LoVo (cell line): ENCODE data around the gene WDFY1.

Experiments
- DNase-seq: peaks from one replicate; pipeline ENCODE4 v3.0.0-alpha.2; 2016; ENCODE audit warnings: low spot score

WDFY1 gene

DNA sequence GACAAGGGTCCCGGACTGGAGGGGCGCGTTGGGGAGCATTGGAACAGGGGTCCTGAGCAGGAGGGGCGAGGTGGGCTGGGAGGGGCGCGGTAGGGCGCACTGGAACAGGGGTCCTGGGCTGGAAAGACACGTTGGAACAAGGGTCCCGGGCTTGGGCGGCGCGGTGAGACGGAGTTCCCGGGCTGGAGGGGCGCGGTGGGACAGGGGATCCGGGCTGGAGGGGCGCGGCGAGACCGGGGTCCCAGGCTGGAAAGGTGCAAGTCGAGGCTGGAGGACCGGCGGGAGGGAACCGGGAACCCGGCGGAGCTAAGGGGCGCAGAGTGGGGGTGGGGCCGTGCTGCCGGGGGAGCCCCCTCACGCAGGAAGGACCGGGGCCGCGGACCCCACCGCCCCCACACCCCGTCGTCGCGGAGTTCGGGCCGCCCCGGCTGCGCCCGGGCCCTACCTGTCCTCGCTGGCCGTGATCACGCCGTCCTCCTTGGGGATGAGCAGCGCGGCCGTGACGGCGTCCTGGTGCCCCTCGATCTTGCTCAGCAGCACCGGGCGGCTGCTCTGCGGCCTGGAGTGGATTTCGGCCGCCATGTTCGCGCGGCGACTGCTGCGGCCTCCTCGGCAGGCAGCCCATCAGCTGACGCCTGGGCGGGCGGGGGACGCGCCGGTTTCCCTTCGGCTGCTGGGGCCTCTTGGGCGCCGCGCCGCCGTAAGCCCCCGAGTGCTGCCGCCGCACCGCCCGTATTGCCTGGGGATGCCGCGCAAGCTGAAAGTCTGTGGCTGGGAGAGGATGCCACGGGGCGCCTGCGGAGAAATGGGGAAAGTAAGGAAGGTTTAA lies at the start of gene WDFY1:
WDFY1 (minus strand) TSS at position 633 of the 829 bp plus-strand sequence; CDS start at position 582, 51 bp downstream.
- DNase-seq = peak; percentile 88

GRCh38 chr2:223994562-223995162 lies 49.5 kb upstream of the WDFY1 start:
- DNase-seq = no peak

GRCh38 chr2:223993634-223994232 lies 48.6 kb upstream of the WDFY1 start:
- peak; percentile 70 for DNase-seq

GRCh38 chr2:223991611-223992010 lies 46.5 kb upstream of the WDFY1 start:
- no peak for DNase-seq

DNA sequence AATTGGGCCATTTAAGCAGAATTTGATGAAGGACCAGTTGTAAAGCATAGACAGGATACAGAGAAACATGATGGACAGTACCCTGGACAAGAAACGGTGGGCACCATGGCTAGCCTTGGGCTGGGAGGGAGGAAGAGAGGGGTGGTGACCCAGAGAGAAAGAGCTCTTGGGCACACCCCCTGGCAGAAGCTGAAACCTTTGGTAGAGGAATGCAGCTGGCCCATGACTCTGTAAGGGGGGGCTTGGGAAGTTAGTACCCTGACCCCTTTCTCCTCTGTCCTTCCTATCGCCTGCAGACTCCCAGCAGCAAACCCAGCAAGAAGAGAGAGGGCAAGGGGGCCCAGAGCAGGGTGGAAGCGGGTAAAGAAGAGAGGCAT lies 44.7 kb upstream of the WDFY1 start:
- DNase-seq = no peak

GRCh38 chr2:223989206-223989855 lies 44.2 kb upstream of the WDFY1 start:
- no peak for DNase-seq

DNA sequence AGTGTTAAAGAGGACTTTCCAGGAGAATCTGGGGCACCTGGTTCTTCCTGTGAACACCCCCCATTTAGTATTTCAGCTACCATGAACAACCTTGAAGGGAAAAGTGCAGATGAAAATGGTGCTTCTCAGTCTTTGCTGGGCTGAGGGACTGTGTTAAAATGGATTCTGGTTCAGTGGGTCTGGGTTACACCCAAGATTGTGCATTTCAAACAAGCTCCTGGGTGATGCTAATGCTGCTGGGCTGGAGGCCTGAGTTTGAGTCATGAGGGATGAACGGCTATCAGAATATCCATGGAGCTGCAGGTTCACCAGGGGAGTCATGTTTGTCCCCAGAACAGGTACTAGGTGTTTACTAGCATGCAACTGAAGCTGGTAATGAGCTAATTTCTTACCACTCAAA lies 36.1 kb upstream of the WDFY1 start:
- no peak for DNase-seq

- DNase-seq = no peak
Measured at GRCh38 chr2:223980803-223981202, 35.7 kb upstream of the WDFY1 start.

GRCh38 chr2:223980397-223980735 lies 35.2 kb upstream of the WDFY1 start:
- DNase-seq = no peak

GRCh38 chr2:223979730-223980396 lies 34.7 kb upstream of the WDFY1 start:
- no peak for DNase-seq

DNA sequence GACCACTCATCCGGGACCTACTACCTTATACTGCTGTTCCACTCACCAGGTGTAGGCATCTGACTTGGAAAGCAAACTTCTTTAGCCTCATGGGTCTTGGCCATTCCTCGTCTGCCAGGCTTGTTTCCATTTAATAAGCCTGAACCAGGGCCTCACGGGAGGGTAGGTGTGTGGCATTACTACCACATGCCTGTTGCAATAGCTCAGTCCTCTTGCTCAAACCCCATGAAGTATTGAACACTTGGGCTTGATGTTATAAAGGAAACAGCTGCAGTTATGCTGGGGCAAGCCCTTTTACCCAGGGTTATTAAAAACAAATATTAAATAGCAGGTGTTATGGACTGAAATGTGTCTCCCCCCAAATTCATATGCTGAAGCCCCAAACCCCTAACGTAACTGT lies 33.3 kb upstream of the WDFY1 start:
- DNase-seq = no peak

GRCh38 chr2:223976635-223977226 lies 31.6 kb upstream of the WDFY1 start:
- DNase-seq = no peak

DNA sequence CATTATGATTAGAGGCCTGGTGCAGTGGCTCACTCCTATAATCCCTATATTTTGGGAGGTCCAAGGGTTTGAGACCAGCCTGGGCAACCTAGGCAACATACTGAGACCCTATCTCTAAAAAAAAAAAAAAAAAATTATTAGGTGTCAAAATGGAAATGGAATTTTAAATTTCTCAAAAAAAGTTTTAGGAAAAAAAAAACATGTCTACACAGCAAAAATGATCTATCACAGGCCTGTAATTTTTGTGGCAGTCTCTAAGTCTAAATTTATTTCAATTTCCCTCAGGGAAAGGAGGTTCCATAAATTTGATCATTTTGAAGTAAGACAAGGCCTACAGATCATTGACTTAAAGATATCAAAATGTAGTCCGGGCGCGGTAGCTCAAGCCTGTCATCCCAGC lies 28.5 kb upstream of the WDFY1 start:
- DNase-seq = no peak

GRCh38 chr2:223972656-223973102 lies 27.5 kb upstream of the WDFY1 start:
- no peak for DNase-seq

DNA sequence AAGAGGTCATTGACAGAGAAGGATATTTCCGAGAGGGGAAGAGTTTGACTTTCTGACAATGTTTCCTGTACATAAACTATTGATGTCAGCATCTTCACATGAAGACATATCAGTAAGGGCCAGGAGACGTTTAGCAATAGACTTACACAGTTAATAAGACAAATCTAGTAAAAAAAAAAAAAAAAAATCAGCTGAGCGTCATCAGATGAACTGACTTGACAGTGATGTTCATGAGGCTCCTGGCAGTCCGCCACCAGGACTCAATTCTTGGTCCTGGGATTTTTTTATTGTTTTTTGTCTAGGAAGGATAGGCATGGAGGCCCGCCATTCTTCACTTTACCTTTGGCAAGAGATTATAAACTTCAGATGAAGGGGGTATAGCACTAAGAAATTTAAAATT lies 26.6 kb upstream of the WDFY1 start:
- DNase-seq = no peak

DNA sequence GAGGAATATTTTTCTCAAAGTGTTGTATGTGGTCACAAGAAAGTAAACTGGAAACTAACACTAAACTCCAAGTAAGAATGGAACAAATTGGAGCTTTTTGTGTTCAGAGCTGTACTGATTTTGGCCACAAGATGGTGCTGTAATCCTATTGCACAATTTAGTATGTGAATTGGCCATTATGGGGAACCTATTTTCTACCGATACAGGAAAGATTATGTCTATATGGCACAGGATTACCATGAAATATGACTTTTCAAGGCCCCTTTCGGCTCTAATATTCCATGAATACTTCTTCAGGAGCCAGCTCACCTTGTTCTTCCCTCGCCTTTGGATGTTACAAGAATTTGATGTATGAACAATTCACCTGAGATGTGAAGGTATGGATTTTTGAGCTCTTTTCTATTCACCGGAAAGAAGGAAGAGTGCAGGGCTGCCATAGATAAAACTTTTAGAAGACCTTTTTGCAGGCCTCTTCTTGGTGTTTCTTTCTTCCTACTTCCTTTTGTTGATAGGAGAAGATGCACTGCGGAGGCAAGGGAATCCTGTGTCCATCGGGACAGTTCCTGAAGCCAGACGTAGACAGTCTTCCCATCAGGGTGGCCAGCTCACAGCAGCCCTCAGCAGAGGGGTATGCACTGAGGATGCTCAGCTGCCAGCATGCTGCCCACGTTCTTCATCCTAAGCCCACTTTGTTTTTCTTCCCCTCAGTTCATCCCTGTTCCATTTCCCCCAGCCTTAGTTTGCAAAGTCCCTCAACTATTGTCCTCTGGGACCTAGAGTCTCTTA lies 25.4 kb upstream of the WDFY1 start:
- DNase-seq = peak; percentile 72

DNA sequence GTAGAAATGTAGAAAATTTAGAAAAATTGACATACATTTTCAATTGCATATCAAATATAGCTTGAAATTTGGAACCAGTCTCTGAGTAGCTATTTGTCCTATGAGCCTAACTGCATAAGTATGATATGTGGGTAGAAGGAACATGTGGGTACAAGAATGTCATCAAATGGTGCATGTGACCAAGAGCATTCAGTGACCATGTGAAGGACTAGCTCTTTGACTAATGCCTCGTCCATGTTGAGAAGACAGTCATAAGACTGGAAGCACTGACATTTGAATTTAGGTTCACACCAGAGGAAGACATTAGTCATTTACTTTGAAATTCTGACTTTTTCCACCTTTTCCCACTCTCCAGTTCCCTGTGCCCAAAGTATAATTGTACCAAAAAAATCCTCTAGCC lies 24.7 kb upstream of the WDFY1 start:
- no peak for DNase-seq

GRCh38 chr2:223969315-223969714 lies 24.2 kb upstream of the WDFY1 start:
- no peak for DNase-seq

- DNase-seq = no peak
Measured at GRCh38 chr2:223967981-223968380, 22.8 kb upstream of the WDFY1 start.

GRCh38 chr2:223959688-223960087 lies 14.6 kb upstream of the WDFY1 start:
- no peak for DNase-seq
